ENCODE data around the gene IFT81. TPM values are rescaled to one million over a fixed set of nuclear protein-coding genes. Genes with fewer than 3 reads are reported as not detected.

The IFT81 gene
- total and polyA plus RNA-seq, 2 of the 13 experiments (the other 11 are each of a cell fraction or from before 2014, with no cell fraction given), result 4.2 to 13.0 TPM

DNA sequence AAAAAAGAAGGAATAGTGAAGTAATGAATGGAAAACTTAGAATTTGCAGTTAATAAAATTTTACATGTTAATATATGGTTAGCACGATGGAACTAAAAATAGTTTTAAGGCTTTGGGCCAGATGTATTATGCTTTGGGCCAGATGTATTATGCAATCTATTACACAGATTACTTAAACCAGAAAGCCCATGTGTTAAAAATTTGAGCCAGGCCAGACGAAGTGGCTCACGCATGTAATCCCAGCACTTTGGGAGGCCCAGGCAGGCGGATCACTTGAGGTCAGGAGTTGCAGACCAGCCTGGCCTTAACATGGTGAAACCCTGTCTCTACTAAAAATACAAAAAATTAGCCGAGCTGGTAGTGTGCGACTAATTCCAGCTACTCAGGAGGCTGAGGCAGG lies 17.2 kb downstream of the IFT81 start:
- Histone ChIP-seq H3K9ac (ENCODE audit: insufficient read depth, low read depth, low read length) (no peak overlapping the region), H3K36me3 (replicated peaks in 1 of 2; ENCODE audit: control insufficient read depth in 1 of 2, insufficient read depth in 2 of 2, low read length in 2 of 2) (no peaks in the 10 kb centered on the region; a peak in 2 of 5 replicates), H3K27ac (ENCODE audit: extremely low read length, insufficient read depth, low read length) (no peak overlapping the region), H4K20me1 (ENCODE audit: insufficient read depth, low read length) (no peaks in the 10 kb centered on the region), H3K9me3 (ENCODE audit: low read length) (no peaks in the 10 kb centered on the region), H3K4me1 (ENCODE audit: insufficient read depth, low read length) (no peaks in the 10 kb centered on the region), H3K4me2 (ENCODE audit: low read depth, low read length) (no peak overlapping the region), H2AFZ (ENCODE audit: low read length) (no peak overlapping the region), H3K4me3 (replicated peaks in 1 of 3; ENCODE audit: insufficient read depth in 1 of 3, low read depth in 2 of 3, low read length in 3 of 3) (no peak overlapping the region), H3K27me3 (ENCODE audit: control insufficient read depth in 1 of 2, insufficient read depth in 2 of 2, low read length in 2 of 2) (no peaks in the 10 kb centered on the region), H3K79me2 (ENCODE audit: insufficient read depth, low read length) (no peaks in the 10 kb centered on the region)
- 95% methylated on average over 6 of the region's 6 CpGs for WGBS (ENCODE audit: low lambda C conversion rate)
- ATAC-seq, result no peak
- in situ Hi-C loops (cut with HindIII; ENCODE audit: extremely low pct_ligation_motif_present, low pct_unique_long_range_greater_than_20kb), result no loop called here
- intact Hi-C loops (cut with micrococcal nuclease; ENCODE audit: unreplicated experiment), result no loop called here
- ChIA-PET POLR2A (no interaction called here), CTCF (ENCODE audit: low intra/inter-chr PET ratio, low total read pairs) (no interaction called here)
- FAIRE-seq, result no peak
- DNase-seq (ENCODE audit: low spot score), result no peak
- no TSS peak for BruUV-seq (replicated peaks)
- TF ChIP-seq ZNF605 (CRISPR knock-in tag; IDR thresholded peaks at IDR 0.05) (no peak), ZNF143 (CRISPR knock-in tag; IDR thresholded peaks at IDR 0.05) (no peak), HDAC2 (CRISPR knock-in tag; IDR thresholded peaks at IDR 0.05) (no peak), ASH2L (IDR thresholded peaks at IDR 0.05; ENCODE audit: insufficient read length, low read depth, low read length) (no peak), ZSCAN9 (CRISPR knock-in tag; IDR thresholded peaks at IDR 0.05; ENCODE audit: borderline replicate concordance) (no peak), ZBTB7A (CRISPR knock-in tag; IDR thresholded peaks at IDR 0.05) (no peak), NFE2L2 (IDR thresholded peaks at IDR 0.05; ENCODE audit: low read length) (no peak), NFE2 (CRISPR knock-in tag; IDR thresholded peaks at IDR 0.05) (no peak), MIER3 (CRISPR knock-in tag; IDR thresholded peaks at IDR 0.05; ENCODE audit: borderline replicate concordance) (no peak)
- TF ChIP-seq, protein P1, sequence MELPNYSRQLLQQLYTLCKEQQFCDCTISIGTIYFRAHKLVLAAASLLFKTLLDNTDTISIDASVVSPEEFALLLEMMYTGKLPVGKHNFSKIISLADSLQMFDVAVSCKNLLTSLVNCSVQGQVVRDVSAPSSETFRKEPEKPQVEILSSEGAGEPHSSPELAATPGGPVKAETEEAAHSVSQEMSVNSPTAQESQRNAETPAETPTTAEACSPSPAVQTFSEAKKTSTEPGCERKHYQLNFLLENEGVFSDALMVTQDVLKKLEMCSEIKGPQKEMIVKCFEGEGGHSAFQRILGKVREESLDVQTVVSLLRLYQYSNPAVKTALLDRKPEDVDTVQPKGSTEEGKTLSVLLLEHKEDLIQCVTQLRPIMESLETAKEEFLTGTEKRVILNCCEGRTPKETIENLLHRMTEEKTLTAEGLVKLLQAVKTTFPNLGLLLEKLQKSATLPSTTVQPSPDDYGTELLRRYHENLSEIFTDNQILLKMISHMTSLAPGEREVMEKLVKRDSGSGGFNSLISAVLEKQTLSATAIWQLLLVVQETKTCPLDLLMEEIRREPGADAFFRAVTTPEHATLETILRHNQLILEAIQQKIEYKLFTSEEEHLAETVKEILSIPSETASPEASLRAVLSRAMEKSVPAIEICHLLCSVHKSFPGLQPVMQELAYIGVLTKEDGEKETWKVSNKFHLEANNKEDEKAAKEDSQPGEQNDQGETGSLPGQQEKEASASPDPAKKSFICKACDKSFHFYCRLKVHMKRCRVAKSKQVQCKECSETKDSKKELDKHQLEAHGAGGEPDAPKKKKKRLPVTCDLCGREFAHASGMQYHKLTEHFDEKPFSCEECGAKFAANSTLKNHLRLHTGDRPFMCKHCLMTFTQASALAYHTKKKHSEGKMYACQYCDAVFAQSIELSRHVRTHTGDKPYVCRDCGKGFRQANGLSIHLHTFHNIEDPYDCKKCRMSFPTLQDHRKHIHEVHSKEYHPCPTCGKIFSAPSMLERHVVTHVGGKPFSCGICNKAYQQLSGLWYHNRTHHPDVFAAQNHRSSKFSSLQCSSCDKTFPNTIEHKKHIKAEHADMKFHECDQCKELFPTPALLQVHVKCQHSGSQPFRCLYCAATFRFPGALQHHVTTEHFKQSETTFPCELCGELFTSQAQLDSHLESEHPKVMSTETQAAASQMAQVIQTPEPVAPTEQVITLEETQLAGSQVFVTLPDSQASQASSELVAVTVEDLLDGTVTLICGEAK (IDR thresholded peaks at IDR 0.05), result no peak
- TF ChIP-seq, protein P1 (CRISPR knock-in tag; IDR thresholded peaks at IDR 0.05), result no peak

Data from HepG2 (cell line).